Activated CD8-positive, alpha-beta memory T cell treated with anti-CD3 and anti-CD28 coated beads for 4 hours (primary cell): ENCODE data around the gene SH3TC1.
A peak's percentile ranks its signal among the peaks of the same experiment; 100 is the strongest.

Experiments used
- DNase-seq, 2 donors: peaks; one replicate each; pipeline ENCODE4 v3.0.0-alpha.2; 2020; ENCODE audit warnings: low read depth in 2 of 2

SH3TC1 gene

DNA sequence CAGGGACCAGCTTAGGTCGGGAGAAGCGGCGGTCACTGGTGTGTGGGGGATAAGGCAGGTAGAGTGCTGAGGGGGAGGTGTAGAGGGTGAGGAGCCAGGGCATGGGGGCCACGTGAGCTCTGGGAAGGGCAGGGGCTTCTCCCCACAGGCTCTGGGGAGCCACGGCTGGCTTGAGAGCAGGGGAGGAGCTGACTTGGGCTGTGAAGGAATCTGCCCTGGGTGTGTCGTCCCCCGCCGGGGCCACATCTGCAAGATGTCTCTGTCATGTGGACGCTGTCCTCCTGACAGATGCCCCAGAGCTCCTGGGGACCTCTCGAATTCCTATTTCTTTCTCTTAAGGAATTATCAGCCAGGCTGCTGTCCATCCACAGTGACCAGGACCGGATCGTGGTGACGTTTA, 15.0 kb downstream of the SH3TC1 start:
- DNase-seq = no peak

DNA sequence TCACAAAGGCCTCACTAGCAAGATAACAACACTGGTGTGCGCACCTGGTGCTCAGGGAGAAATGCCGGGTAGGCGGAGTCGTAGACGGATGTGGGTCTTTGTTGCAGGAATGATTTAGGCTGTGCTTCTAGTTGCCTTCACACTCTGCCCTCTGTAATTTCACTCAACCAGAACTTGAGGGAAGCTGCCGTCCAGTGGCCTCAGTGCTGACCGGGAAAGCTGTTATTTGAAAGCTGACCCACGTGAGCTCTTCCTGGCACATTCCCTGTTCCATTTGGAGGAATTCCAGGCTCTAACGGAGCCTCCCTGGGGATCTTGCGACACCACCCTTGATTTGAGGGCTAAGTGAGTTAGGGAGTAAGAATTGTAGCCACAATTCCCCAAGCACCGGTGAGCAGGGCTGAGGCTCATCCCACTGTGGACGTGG, 15.9 kb downstream of the SH3TC1 start:
- DNase-seq = no peak

DNA sequence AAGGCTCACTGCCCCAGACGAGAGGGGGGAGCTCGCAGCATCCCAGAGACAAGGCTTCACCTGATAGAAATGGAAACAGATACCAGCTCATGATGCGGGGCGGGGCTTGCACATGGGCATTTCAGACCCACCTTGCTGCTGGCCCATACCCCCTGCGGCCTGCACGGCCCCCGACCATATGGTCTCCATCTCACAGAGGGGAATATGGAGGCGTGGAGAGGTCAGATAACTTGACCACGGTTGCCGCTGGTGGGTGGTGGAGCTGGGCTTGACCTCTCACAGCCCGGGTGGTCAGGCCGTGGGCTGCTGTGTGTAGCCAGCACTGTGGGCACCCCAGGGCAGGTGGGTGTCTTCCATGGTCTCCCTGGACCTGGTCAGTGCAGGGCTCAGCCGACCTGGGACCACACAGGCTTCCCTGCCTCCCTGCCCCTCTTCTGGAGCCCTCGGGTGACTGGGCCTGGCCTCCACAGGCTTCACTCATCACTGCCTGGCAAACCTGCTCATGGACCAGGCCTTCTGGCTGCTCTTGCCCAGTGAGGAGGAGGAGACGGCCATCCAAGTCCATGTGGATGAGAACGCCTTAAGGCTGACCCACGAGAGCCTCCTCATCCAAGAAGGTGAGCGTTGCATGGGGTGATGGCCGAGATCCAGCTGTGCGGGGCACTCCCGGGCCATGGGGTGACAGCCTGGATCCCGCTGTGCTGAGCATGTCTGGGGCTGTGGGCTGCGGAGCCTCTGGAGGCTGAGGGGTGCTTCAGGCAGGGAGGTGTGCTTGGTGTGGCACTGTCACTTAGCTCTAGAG, 16.8 kb downstream of the SH3TC1 start:
- DNase-seq = no peak

DNA sequence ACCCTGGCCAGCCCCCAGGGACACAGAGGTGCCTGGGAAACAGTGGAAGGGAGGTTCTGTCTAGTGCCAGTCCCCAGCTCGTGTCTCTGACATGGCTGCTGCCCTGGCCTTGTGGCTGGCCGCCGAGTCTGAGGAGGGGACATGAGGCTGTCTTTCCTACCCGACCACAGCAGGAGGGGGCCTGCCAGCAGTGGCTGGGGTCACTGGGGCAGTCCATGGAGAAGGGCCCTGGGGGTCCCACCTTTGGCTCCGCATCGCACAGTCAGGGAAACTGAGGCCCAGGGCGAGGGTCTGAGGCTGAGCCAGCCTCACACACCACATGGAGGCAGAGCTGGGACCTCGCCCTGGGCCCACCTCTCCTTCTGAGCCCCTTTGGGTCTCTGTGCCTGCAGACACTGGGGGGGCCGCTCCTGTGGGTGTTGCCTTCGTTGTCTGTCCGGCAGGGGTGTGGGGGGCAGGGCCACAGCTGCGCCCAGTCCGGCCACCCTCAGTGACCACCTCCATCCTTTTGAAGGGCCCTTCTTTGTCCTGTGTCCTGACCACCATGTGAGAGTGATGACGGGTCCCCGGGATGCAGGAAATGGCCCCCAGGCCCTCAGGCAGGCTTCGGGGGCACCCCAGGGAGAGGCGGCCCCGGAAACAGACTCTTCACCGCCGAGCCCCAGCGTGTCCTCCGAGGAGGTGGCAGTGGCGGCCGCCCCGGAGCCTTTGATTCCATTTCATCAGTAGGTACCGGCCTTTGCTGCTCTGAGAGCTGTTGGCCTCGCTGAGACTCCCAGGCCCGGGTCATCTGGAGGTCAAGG, 17.6 kb downstream of the SH3TC1 start:
- no peak for DNase-seq

DNA sequence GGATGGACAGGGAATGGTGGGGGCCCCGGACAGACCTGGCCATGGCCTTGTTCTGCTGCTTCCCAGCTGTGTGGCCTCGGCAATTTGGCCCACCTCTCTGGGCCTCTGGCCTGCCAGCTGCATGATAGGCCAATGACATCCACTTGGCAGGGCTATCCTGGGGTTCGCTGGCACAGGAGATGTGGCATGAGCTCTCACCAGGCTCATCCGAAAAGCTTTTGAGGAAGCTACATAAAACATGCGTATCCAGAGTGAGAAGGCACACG, 18.1 kb downstream of the SH3TC1 start:
- DNase-seq = no peak

DNA sequence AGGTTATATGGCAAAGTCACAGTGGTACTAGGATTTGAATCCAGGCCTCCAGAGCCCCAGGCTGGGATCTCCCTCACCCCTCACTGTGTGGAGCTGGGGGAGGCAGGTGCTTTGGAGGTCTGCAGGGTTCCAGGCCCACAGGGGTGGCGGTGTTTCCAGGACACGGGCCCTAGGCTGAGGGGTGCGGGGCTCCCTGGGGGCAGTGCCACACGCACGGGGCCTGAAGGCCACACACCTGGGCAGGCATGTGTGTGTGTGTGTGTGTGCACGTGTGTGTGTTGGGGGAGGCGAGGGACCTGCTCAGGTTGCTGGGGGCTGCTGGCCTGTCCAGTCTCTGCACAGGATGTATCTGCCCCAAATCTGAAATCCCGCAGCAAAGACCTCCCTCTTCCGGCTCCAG, 18.8 kb downstream of the SH3TC1 start:
- DNase-seq = no peak

DNA sequence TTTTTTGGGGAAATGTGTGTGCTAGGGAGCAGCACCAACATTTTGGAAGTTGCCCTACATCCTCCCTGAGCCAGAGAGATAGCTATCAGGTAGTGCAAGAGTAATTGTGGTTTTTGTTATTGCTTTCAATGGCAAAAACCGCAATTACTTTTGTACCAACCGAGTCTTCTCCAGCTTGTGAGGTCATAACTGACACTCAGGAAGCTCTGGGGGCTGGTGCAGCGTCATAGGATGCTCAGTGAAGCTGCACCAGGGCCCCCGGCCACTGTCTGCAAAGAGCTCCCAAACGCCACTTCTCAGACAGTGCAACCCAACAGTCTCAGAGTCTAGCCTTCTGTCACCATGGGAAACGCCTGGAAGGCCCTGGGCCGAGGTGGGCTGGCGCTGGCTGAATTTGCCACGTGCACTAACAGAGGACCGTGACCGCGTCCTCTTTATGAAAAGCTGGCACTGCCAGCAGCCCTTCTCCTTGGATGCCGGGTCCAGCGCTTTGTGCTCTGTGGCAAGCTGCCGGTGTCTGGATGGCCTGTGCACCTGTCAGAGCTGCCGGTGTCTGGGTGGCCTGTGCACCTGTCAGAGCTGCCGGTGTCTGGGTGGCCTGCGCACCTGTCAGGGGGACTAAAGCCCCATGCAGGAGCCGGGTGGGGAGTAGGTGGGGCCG, 19.4 kb downstream of the SH3TC1 start:
- DNase-seq = no peak

DNA sequence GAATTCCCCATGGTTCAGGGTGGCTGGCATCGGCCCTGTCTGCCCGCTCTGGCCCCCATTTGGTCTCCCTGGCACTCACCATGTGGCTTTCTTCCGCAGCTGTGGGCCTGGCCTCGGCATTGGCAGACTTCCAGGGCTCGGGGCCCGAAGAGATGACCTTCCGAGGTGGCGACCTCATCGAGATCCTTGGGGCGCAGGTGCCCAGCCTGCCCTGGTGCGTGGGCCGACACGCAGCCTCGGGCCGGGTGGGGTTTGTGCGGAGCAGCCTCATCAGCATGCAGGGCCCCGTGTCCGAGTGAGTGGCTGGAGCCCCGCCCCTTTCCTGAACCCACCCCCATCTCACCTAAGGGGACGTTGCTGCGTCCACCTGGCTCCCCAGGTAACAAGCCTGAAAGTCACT, 20.1 kb downstream of the SH3TC1 start:
- DNase-seq = no peak

DNA sequence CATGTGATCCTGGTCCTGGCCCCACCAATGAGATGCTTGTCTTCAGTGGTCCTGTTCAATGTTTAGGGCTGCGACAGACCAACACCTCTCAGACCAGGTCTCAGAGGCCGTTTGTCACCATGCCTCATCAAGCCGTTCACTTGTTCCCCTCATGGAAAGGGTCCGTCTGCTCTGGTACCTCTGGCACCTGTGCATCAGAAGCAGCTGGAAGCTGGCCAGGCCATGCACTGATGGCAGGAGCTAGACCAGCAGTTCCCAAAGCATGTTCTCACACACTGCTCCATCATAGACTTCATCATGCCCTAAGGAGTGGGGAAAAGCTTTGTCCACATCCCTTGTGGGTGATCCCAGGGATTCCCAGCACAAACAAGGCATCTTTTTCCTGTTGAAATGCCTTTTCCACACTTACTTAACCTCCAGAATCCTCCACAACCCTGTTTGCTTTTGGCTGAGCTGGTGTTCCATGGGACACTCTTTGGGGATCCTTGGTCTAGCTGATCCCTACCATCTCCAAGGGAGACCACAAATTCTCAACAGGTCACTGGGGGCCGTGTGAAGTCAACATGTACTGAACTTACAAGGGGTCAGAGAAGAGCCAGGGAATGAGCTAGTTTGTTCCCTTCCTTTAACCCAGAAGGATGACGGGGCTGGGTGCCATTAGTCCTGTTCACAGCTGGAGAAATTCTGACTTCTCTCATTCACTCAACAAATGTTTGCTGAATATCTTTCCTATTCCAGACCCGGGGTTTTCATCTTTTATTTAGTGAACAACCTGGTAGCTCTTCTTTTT, 21.8 kb downstream of the SH3TC1 start:
- DNase-seq = no peak

DNA sequence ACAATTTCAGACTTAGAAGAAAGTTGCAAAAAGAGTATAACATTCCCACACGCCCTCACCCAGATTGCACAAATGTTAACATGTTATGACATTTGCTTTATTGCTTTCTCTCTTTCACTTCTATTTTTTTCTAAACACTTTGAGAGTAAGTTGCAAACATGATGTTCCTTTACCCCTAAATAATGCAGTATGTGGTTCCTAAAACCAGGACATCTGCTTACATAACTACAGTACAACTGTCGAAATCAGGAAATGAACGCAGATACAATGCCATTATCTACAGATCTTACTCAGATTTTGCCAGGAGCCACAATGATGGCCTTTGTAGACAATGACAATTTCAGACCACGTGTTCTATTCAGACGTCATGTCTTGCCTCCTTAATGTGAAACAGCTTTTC, 22.4 kb downstream of the SH3TC1 start:
- DNase-seq = no peak

DNA sequence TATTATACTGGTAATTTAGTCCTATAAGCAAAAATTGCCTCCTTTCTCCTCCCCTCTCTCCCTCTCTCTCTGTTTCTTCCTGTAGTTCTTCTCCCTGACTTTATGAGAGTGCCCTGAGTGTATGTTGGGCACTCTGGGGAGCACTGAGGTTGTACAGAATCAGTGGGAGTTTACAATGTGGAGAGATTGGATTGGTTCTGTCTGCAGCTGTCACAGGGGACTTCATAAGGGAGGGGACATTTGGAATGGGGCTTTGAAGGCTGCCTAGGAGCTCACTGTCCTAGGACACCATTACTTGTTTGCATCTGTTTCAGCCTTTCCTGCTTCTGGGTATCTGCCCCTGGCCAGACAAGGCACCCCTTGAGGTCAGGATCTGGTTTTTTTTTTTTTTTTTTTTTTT, 22.9 kb downstream of the SH3TC1 start:
- DNase-seq = no peak

DNA sequence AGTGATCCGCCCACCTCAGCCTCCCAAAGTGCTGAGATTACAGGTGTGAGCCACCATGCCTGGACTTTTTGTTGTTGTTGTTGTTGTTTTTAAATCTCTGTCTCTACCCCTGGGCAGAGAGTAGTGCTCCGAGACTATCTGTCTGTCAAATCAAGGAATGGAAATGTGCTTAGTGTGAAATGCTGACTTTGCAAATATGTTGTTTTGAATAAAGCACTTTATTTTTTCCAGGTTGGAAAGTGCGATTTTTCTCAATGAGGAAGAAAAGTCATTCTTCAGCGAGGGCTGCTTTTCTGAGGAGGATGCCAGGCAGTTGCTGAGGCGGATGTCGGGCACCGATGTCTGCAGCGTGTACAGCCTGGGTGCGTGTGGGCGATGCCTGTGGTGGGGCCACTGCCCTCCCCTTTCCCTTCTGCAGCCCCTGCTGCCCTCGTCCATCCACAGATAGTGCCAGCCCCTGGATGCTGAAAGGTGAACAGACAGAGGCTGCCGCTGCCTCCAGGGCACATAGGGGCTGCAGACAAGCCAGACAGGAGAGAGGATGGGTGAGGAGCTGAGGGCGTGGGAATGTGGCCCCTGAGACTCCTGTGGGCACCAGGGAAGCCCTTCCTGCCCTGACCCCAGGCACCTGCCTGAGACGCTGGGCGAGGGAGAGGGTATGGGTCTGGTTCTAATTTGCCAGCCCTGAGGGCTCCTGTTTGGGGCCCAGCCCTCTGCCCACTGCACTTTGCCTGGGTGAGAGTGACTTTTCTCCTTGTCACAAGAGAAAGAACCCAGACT, 23.7 kb downstream of the SH3TC1 start:
- no peak for DNase-seq

DNA sequence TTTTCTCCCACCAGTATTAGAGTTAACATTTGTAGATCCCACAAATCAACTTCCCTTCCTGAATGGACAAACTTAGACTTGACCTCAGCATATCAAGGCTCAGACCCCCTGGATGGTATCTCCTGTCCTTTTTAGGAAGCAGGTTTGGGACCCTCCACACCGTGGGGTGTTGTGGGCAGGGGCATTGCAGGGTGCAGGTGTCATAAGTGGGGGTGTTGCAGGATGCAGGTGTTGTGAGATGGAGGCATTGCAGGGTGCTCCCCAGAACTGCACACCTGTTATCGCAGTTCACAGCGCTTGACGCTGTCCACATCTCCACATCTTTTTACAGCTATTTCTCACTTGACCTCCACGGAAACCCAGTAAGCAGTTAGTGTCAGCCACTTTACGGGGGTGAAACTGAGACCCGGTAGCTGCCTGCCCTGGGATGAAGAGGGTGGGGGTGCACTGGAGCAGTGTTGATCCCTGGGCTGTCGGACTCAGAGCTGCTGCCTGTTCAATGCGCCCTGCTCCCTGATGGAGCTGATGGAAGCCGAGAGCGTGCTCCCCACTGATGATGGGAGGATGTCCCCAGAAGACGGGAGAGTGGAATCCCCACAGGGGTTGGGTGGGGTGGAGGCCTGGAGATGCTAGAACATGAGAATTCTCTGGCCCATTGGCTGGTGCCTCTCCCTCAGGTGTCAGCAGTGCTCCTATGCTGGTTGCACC, 25.3 kb downstream of the SH3TC1 start:
- no peak for DNase-seq

DNA sequence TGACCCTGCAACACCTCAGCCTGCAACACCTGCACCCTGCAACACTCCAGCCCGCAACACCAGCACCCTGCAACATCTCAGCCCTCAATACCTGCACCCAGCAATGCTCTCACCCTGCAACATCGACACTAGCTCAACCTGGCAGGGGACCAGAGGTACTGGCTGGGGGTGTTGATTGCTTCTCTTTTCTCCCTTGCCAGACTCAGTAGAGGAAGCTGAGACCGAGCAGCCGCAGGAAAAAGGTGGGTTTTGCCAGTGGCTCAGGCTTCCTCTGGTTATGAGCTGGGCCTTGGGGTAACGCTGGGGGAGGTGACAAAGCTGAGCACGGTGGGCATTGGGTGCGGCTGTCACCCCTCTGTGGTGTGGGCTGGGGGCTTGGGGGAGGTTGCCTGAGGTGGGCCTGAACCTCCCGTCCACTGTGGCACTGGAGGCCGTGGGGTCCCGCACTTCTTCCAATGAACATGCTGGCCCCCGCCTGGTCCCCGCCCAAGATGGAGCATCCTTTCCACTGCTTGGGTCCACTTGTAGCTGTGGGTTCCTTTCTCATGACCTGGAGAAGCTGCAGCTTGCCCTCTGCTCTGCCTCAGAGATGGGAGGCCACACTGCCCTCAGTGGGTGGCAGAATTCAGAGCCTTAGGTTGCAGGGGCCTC, 26.0 kb downstream of the SH3TC1 start:
- DNase-seq = no peak

DNA sequence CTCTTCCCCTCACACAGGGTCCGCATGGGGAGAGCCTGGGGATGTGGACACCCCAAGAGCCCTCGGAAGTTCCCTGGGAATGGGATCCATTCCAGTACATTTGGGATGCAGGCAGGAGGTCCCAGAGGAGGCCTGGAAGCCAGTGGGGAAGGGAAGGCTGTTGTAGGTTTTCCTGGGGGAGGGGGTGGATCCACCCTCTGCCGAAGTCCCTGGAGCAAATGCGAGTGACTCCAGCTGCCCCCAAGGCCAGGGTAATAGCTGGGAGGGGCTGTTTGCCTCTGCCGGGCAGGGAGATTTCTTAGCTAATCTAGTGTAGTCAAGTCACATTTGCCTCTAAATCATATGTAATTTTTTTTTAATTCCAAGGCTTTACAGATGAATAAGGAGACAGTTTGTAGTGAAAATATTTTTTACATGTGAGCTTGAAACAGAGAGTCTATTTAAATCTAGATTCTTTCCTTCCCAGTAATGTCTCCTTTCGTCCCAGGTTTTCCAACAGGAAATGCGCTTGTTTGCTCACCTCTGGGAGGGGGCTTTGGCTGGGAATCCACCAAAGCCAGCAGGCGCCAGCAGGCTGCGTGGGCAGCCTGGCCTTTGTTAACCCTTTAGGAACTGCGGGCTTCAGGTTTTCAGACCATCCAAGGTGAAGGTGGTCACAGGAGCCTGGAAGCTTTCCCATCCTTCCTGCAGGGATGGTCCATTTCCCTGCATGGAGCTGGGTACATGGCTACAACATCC, 26.8 kb downstream of the SH3TC1 start:
- DNase-seq = no peak

DNA sequence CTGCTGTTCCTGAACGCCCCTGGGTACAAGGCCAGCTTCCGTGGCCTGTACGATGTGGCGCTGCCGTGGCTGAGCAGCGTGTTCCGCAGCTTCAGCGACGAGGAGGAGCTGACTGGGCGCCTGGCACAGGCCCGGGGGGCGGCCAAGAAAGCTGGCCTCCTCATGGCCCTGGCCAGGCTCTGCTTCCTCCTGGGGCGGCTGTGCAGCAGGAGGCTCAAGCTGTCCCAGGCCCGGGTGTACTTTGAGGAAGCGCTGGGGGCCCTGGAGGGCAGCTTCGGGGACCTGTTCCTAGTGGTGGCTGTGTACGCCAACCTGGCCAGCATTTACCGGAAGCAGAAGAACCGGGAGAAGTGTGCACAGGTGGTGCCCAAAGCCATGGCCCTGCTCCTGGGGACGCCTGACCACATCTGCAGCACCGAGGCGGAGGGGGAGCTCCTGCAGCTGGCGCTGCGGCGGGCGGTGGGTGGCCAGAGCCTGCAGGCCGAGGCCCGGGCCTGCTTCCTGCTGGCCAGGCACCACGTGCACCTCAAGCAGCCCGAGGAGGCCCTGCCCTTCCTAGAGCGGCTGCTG, 28.2 kb downstream of the SH3TC1 start:
- no peak for DNase-seq

DNA sequence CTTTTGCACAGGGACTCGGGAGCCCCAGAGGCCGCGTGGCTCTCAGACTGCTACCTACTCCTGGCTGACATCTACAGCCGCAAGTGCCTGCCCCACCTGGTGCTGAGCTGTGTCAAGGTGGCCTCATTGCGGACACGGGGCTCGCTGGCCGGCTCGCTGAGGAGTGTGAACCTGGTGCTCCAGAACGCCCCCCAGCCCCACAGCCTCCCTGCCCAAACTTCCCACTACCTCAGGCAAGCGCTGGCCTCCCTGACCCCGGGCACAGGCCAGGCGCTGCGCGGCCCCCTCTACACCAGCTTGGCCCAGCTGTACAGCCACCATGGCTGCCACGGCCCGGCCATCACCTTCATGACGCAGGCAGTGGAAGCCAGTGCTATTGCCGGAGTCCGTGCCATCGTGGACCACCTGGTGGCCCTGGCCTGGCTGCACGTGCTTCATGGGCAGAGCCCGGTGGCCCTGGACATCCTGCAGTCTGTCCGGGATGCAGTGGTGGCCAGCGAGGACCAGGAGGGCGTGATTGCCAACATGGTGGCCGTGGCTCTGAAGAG, 28.8 kb downstream of the SH3TC1 start:
- DNase-seq = no peak

DNA sequence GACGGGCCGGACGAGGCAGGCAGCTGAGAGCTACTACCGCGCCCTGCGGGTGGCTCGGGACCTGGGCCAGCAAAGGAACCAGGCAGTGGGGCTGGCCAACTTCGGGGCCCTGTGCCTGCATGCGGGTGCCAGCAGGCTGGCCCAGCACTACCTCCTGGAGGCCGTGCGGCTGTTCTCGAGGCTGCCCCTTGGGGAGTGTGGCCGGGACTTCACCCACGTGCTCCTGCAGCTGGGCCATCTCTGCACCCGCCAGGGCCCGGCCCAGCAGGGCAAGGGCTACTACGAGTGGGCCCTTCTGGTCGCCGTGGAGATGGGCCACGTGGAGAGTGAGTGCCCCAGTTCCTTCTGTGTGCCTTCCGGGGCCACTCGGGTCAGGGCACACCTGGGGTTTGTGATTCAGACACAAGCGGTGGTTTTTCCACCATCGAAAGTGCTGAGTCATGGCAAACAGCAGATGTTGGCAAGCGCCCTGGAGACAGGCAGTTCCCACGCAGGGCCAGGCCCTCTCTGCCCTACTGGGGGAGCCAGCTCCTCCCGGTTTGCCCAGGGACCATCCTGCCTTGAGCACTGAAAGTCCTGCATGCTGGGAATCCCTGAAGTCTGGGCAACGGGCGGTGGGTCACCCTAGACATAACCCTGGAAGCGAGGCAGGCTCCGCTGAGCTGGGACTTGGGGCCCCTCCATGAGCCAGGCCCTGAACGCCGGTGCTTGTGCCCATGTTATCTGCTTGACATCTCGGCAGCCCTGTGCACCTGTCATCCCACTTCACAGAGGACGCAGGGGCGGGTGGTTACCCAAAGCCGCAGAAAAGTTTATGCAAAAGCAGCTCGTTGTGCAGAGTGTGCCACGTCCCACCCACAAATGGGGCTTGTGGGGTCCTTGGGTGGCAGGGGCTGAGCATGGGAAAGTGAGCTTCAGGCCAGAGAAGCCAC, 29.5 kb downstream of the SH3TC1 start:
- DNase-seq = peak; percentile 49 to 73
